ENCODE data around the gene DCLRE1A. TPM values are rescaled to one million over a fixed set of nuclear protein-coding genes. Genes with fewer than 3 reads are reported as not detected.

DCLRE1A gene
- total RNA-seq, 1 donor from 2014 or later: 6.1 TPM

DNA sequence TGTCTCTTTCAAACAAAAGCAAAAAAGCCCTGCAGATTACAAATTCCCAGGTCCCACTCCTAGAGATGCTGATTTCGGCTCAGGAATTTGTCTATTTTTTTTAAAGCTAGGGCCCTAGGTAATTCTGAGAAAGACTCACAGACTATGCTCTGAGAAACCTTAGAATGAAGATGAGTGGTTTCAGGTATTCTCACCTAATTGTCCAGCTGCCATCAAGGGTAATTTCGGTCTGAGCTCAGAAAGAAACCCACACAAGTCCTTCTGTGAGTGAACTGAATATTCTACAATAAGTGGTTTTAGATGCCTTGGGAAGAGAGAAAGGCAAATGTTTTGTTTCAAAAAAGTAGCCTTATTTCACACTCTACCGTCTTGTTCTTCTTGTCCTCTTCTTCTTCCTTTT is 45.7 kb downstream of the DCLRE1A start:
- TF ChIP-seq, protein P1, sequence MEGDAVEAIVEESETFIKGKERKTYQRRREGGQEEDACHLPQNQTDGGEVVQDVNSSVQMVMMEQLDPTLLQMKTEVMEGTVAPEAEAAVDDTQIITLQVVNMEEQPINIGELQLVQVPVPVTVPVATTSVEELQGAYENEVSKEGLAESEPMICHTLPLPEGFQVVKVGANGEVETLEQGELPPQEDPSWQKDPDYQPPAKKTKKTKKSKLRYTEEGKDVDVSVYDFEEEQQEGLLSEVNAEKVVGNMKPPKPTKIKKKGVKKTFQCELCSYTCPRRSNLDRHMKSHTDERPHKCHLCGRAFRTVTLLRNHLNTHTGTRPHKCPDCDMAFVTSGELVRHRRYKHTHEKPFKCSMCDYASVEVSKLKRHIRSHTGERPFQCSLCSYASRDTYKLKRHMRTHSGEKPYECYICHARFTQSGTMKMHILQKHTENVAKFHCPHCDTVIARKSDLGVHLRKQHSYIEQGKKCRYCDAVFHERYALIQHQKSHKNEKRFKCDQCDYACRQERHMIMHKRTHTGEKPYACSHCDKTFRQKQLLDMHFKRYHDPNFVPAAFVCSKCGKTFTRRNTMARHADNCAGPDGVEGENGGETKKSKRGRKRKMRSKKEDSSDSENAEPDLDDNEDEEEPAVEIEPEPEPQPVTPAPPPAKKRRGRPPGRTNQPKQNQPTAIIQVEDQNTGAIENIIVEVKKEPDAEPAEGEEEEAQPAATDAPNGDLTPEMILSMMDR (IDR thresholded peaks at IDR 0.05): no peak

DNA sequence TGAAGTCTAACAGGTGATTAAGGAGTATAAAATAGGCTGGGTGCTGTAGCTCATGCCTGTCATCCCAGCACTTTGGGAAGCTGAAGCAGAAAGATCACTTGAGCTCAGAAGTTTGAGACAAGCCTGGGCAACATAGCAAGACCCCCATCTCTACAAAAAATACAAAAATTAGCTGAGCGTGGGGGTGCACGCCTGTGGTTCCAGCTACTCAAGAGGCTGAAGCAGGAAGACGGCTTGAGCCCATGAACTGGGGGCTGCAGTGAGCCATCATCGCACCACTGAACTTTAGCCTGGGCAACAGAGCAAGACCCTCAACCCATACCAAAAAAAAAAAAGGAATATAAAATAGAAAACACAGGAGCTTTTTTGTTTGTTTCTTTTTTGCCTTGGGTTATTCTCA is 47.4 kb downstream of the DCLRE1A start:
- Histone ChIP-seq H3K27ac (no peak overlapping the region), H3K4me3 (no peak overlapping the region), H3K27me3 (no peaks in the 10 kb centered on the region), H3K36me3 (no peaks in the 10 kb centered on the region), H3K4me1 (no peaks in the 10 kb centered on the region), H3K9me3 (no peaks in the 10 kb centered on the region)
- intact Hi-C loops (cut with DNase I): no loop called here
- DNase-seq (no peak), ATAC-seq (no peak)
- TF ChIP-seq, protein P1 (IDR thresholded peaks at IDR 0.05): no peak

More for the DNA sequence above, 45.7 kb downstream of the DCLRE1A start:
- Histone ChIP-seq H3K4me3 (no peak overlapping the region), H3K9me3 (no peaks in the 10 kb centered on the region), H3K4me1 (no peaks in the 10 kb centered on the region), H3K27me3 (no peaks in the 10 kb centered on the region), H3K36me3 (no peaks in the 10 kb centered on the region), H3K27ac (no peak overlapping the region)
- ATAC-seq (no peak), DNase-seq (no peak)
- intact Hi-C loops (cut with DNase I): no loop called here

DNA sequence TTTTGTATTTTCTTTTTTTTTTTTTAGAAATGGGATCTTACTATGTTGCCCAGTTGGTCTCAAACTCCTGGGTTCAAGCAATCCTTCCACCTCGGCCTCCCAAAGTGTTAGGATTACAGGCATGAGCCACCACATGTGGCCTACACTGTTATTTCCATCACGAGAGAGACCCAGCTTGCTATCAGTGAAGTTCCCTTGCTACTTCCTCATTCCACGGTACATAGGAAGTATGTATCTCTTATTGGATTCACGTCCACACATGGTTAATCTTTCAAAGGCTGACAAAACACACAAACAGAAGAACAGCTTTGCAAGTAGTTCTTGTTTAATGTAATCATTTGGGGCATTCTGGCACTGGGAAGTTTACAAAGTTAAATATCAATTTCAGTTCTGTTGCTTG is 50.9 kb downstream of the DCLRE1A start:
- Histone ChIP-seq H3K27ac (no peak overlapping the region), H3K9me3 (no peaks in the 10 kb centered on the region), H3K36me3 (no peaks in the 10 kb centered on the region), H3K27me3 (no peaks in the 10 kb centered on the region), H3K4me1 (no peaks in the 10 kb centered on the region), H3K4me3 (no peak overlapping the region)
- ATAC-seq: peak; percentile 30
- intact Hi-C loops (cut with DNase I): no loop called here
- no peak for DNase-seq
- TF ChIP-seq, protein P1 (IDR thresholded peaks at IDR 0.05): no peak

DNA sequence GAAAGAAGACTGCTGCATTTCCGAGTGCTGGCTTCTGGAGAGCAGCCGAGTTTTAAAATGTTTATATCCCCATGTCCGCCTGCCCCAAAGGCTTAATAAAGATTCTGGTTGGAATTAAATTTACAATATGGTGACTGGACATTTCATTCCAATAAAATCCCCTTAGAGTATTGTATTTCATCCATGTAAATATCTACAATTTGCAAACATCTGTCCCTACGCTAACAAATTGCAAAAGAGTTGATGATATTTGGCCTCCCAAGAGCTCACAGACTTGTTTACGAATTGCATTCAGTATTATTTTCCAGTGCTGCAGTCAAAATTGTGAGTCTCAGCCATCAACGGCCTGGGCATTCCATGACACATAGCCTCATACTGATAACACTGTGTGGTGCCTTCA is 52.3 kb downstream of the DCLRE1A start:
- Histone ChIP-seq H3K4me1 (no peaks in the 10 kb centered on the region), H3K36me3 (no peaks in the 10 kb centered on the region), H3K4me3 (no peak overlapping the region), H3K27me3 (no peaks in the 10 kb centered on the region), H3K9me3 (no peaks in the 10 kb centered on the region), H3K27ac (no peak overlapping the region)
- DNase-seq (no peak), ATAC-seq (no peak)
- TF ChIP-seq, protein P1 (IDR thresholded peaks at IDR 0.05): no peak
- intact Hi-C loops (cut with DNase I): no loop called here

DNA sequence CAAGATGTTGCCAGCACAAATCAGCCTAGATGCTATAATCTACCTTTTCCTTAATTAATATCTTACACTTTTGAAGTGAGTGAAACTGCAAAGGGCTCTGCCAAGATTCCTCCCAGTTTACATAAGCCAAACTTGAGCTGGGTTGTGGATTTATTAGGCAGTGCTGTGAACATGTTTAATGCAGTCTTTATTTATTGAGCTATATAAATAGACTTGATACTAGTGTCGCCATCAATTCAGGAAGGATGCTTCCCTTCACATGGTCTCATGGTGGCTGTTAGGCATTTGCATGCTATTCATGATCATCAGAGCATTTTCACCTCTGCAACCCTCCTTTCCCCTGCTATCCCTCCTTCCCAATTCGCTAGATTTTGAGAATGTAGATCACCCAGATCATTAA is 62.2 kb downstream of the DCLRE1A start:
- no peak for ATAC-seq
- H3K27ac ChIP-seq: no peak overlapping the region
- DNase-seq: no peak
- H3K36me3 ChIP-seq: no peaks in the 10 kb centered on the region
- intact Hi-C loops (cut with DNase I): no loop called here
- no peak overlapping the region for H3K4me3 ChIP-seq
- TF ChIP-seq, protein P1 (IDR thresholded peaks at IDR 0.05): no peak
- H3K4me1 ChIP-seq: no peaks in the 10 kb centered on the region
- no peaks in the 10 kb centered on the region for H3K9me3 ChIP-seq
- H3K27me3 ChIP-seq: no peaks in the 10 kb centered on the region

DNA sequence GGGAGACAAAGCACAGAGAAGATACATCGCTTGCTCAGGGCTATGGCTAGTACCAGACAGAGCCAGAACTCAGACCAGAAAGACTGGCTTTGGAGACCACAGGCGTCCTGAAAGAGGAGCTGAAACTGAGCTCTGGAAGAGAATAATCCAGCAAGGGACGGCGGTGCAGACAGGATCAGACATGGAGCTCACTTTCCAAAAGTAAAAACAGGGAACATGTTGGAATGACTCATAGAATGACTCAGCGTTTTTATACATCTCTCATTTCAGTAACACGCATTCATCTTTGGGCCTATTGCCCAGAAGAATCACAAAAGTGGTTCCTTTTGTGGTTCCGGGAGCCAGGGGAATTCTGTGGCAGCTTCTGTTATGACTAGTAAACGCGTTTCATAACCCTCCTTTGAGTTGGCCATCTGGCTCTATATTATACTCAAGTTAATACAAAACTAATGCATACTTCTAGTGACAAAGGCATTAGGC is 65.2 kb downstream of the DCLRE1A start:
- no peak for DNase-seq
- H3K36me3 ChIP-seq: no peaks in the 10 kb centered on the region
- H3K27ac ChIP-seq: no peak overlapping the region
- intact Hi-C loops (cut with DNase I): no loop called here
- no peaks in the 10 kb centered on the region for H3K27me3 ChIP-seq
- H3K9me3 ChIP-seq: no peaks in the 10 kb centered on the region
- no peak overlapping the region for H3K4me3 ChIP-seq
- H3K4me1 ChIP-seq: no peaks in the 10 kb centered on the region
- no peak for ATAC-seq
- TF ChIP-seq, protein P1 (IDR thresholded peaks at IDR 0.05): no peak

Data from upper lobe of right lung (tissue), 1 donor.